ENCODE measurements around the gene ARF1. TPM values are rescaled to one million over a fixed set of nuclear protein-coding genes. Genes with fewer than 3 reads are reported as not detected.

The ARF1 gene
- polyA plus RNA-seq, 1 donor (not counting 4 experiments of a cell fraction or from before 2014, with no cell fraction given) = 295 TPM

GRCh38 chr1:228062812-228063211, 19.7 kb upstream of the ARF1 start:
- H2AFZ ChIP-seq (ENCODE audit: control insufficient read depth, low read length) = no peak overlapping the region
- H3K9me1 ChIP-seq (ENCODE audit: control insufficient read depth, extremely low read depth, insufficient read depth, low read length) = no peaks in the 10 kb centered on the region
- TF ChIP-seq EZH2 (IDR thresholded peaks at IDR 0.05; ENCODE audit: low read length) = no peak
- peak in 2 of 3 experiments; percentile 64 to 71 for TF ChIP-seq CTCF (optimal IDR thresholded peaks at IDR 0.05 in 1 of 3, IDR thresholded peaks at IDR 0.05 in 1 of 3, conservative IDR thresholded peaks at IDR 0.05 in 1 of 3; ENCODE audit: extremely low read depth in 1 of 3, insufficient read depth in 2 of 3, low read length in 3 of 3)
- H3K36me3 ChIP-seq (ENCODE audit: control insufficient read depth in 2 of 2, extremely low read depth in 1 of 2, insufficient read depth in 2 of 2, low read length in 2 of 2) = no peaks in the 10 kb centered on the region
- no peak overlapping the region for H3K9ac ChIP-seq (ENCODE audit: control insufficient read depth, extremely low read depth, insufficient read depth, low read length)
- no peak overlapping the region for H3K27ac ChIP-seq (ENCODE audit: control insufficient read depth, insufficient read depth, low read length)
- no peak overlapping the region for H3K4me2 ChIP-seq (ENCODE audit: control insufficient read depth, extremely low read depth, insufficient read depth, low read depth, low read length)
- no peaks in the 10 kb centered on the region for H3K79me2 ChIP-seq (ENCODE audit: control insufficient read depth, insufficient read depth, low read length)
- dilution Hi-C loops (cut with MboI; ENCODE audit: extremely low pct_ligation_motif_present, low sequenced_read_pairs) = no loop called here
- no peaks in the 10 kb centered on the region for H3K9me3 ChIP-seq (ENCODE audit: control insufficient read depth, low read depth, low read length)
- no peak overlapping the region for H3K4me3 ChIP-seq (ENCODE audit: control insufficient read depth in 2 of 3, extremely low read depth in 1 of 3, insufficient read depth in 2 of 3, low read depth in 1 of 3, low read length in 3 of 3)
- DNase-seq (ENCODE audit: low read depth, low spot score) = no peak
- H4K20me1 ChIP-seq (ENCODE audit: control insufficient read depth, extremely low read depth, insufficient read depth, low read length) = no peaks in the 10 kb centered on the region
- H3K4me1 ChIP-seq (ENCODE audit: control insufficient read depth, extremely low read depth, insufficient read depth, low read length) = peaks cover 3% of the 10 kb centered on the region
- FAIRE-seq = no peak
- peaks cover 60% of the 10 kb centered on the region for H3K27me3 ChIP-seq (ENCODE audit: control insufficient read depth, extremely low read depth, insufficient read depth, low read length)

- Histone ChIP-seq H3K9me1 (ENCODE audit: control insufficient read depth, extremely low read depth, insufficient read depth, low read length) (no peaks in the 10 kb centered on the region), H3K4me3 (ENCODE audit: control insufficient read depth in 2 of 3, extremely low read depth in 1 of 3, insufficient read depth in 2 of 3, low read depth in 1 of 3, low read length in 3 of 3) (no peak overlapping the region), H3K27ac (ENCODE audit: control insufficient read depth, insufficient read depth, low read length) (no peak overlapping the region), H3K27me3 (ENCODE audit: control insufficient read depth, extremely low read depth, insufficient read depth, low read length) (peaks cover 53% of the 10 kb centered on the region), H4K20me1 (ENCODE audit: control insufficient read depth, extremely low read depth, insufficient read depth, low read length) (no peaks in the 10 kb centered on the region), H3K4me2 (ENCODE audit: control insufficient read depth, extremely low read depth, insufficient read depth, low read depth, low read length) (no peak overlapping the region), H3K79me2 (ENCODE audit: control insufficient read depth, insufficient read depth, low read length) (no peaks in the 10 kb centered on the region), H2AFZ (ENCODE audit: control insufficient read depth, low read length) (no peak overlapping the region), H3K9me3 (ENCODE audit: control insufficient read depth, low read depth, low read length) (no peaks in the 10 kb centered on the region), H3K4me1 (ENCODE audit: control insufficient read depth, extremely low read depth, insufficient read depth, low read length) (peaks cover 3% of the 10 kb centered on the region), H3K9ac (ENCODE audit: control insufficient read depth, extremely low read depth, insufficient read depth, low read length) (no peak overlapping the region), H3K36me3 (ENCODE audit: control insufficient read depth in 2 of 2, extremely low read depth in 1 of 2, insufficient read depth in 2 of 2, low read length in 2 of 2) (no peaks in the 10 kb centered on the region)
- no peak for DNase-seq (ENCODE audit: low read depth, low spot score)
- dilution Hi-C loops (cut with MboI; ENCODE audit: extremely low pct_ligation_motif_present, low sequenced_read_pairs) = no loop called here
- FAIRE-seq = no peak
- TF ChIP-seq CTCF (optimal IDR thresholded peaks at IDR 0.05 in 1 of 3, IDR thresholded peaks at IDR 0.05 in 1 of 3, conservative IDR thresholded peaks at IDR 0.05 in 1 of 3; ENCODE audit: extremely low read depth in 1 of 3, insufficient read depth in 2 of 3, low read length in 3 of 3) (no peak), EZH2 (IDR thresholded peaks at IDR 0.05; ENCODE audit: low read length) (no peak)
Observed at GRCh38 chr1:228063251-228064191, 19.0 kb upstream of the ARF1 start.

Measured in keratinocyte (primary cell).